Thyroid gland (tissue), 4 donors: ENCODE data around the gene CCDC7.

Experiments
- CTCF ChIP-seq, 6 experiments: fragments of 200-600 bp in 3 of 6; fragments of 450-650 bp in 3 of 6; sonication (generic) in 3 of 6; IDR thresholded peaks; one replicate each; pipeline ENCODE4 v1.5.1; 2016 to 2019; ENCODE audit warnings: antibody characterized with exemption in 6 of 6, mild to moderate bottlenecking in 2 of 6, inconsistent platforms in 1 of 6, moderate library complexity in 1 of 6
- POLR2A ChIP-seq, 2 donors: fragments of 450-650 bp; IDR thresholded peaks; one replicate each; pipeline ENCODE4 v1.6.1; 2017; ENCODE audit warnings: antibody characterized with exemption in 2 of 2, mild to moderate bottlenecking in 2 of 2, moderate library complexity in 1 of 2

DNA sequence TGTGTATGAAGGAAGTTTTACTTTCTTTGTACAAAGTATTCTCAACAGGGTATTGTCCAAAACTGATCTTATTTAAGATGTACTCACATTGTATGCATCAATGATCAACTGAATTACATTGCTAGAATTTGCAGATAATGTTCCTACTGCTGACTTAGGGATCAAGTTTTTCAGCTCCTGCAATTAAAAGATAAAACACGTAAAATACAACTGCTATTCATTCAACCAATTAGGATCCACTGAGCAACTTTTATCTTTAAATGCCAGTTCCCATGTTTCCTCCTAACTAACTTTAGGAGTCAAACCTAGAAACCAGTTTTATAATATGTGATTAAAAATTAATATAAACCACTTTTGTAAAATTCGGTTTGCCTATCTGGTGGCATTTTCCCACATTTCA lies 476.2 kb downstream of the CCDC7 start:
- no peak for TF ChIP-seq CTCF (IDR thresholded peaks at IDR 0.05)
- no peak for TF ChIP-seq POLR2A (IDR thresholded peaks at IDR 0.05)
